Activated T-cell treated with anti-CD3 and anti-CD28 coated beads, Interleukin-2, amount 50 U/mL, for 4 hours (primary cell): ENCODE data around the gene RANGAP1. TPM values are rescaled to one million over a fixed set of nuclear protein-coding genes. Genes with fewer than 3 reads are reported as not detected.

Experiments used
- ATAC-seq, 2 donors: fragments of 200-7000 bp; cut with Tn5 transposase; one replicate each; pipeline ENCODE4 v1.10.0; 2021
- DNase-seq: peaks from one replicate; pipeline ENCODE4 v3.0.0-alpha.2; 2020
- H3K27me3 Mint-ChIP-seq: one replicate; pipeline ENCODE4 v1.8.0; 2021; ENCODE audit warnings: low read depth, mixed read lengths
- H3K36me3 Mint-ChIP-seq: one replicate; pipeline ENCODE4 v1.8.0; 2022; ENCODE audit warnings: mixed read lengths; ENCODE audit not compliant: insufficient read depth
- H3K4me1 Mint-ChIP-seq: one replicate; pipeline ENCODE4 v1.8.0; 2021; ENCODE audit warnings: low read depth, mixed read lengths
- H3K4me3 Mint-ChIP-seq: one replicate; pipeline ENCODE4 v1.8.0; 2021; ENCODE audit warnings: mild to moderate bottlenecking, moderate library complexity, mixed read lengths
- H3K9me3 Mint-ChIP-seq: one replicate; pipeline ENCODE4 v1.8.0; 2021; ENCODE audit warnings: mixed read lengths
- total RNA-seq, 3 donors: library from RNA; stranded (reverse); gene quantifications; one replicate each; pipeline ENCODE4 v1.2.1, GENCODE V29; 2021

Gene RANGAP1
- total RNA-seq, 3 donors from 2014 or later, result 191 to 205 (median 192) TPM

GRCh38 chr22:41241133-41241676, 44.8 kb downstream of the RANGAP1 start:
- ATAC-seq, result no peak
- DNase-seq, result no peak
- Mint-ChIP-seq H3K4me3 (no peak overlapping the region), H3K4me1 (peaks cover 10% of the 10 kb centered on the region), H3K9me3 (no peaks in the 10 kb centered on the region), H3K36me3 (no peaks in the 10 kb centered on the region), H3K27me3 (no peaks in the 10 kb centered on the region)

GRCh38 chr22:41240377-41241132, 45.4 kb downstream of the RANGAP1 start, which contains the start of gene CHADL:
TSS of gene CHADL (minus strand) at chr22:41240931. CDS start at chr22:41240881, 50 bp downstream.
- DNase-seq (no peak), ATAC-seq (no peak)
- H3K36me3 Mint-ChIP-seq, result no peaks in the 10 kb centered on the region
- no peaks in the 10 kb centered on the region for H3K9me3 Mint-ChIP-seq
- no peaks in the 10 kb centered on the region for H3K27me3 Mint-ChIP-seq
- peaks cover 10% of the 10 kb centered on the region for H3K4me1 Mint-ChIP-seq
- H3K4me3 Mint-ChIP-seq, result no peak within 1 kb of the TSS

- no peak for DNase-seq
- Mint-ChIP-seq H3K36me3 (no peaks in the 10 kb centered on the region), H3K4me1 (peaks cover 10% of the 10 kb centered on the region), H3K4me3 (no peak overlapping the region), H3K27me3 (no peaks in the 10 kb centered on the region), H3K9me3 (no peaks in the 10 kb centered on the region)
- no peak for ATAC-seq
These were observed 46.4 kb downstream of the RANGAP1 start for GRCh38 chr22:41239443-41240128.

GRCh38 chr22:41238570-41239442, 47.2 kb downstream of the RANGAP1 start:
- Mint-ChIP-seq H3K4me1 (peaks cover 10% of the 10 kb centered on the region), H3K36me3 (no peaks in the 10 kb centered on the region), H3K4me3 (peak overlapping the region; percentile 51), H3K27me3 (no peaks in the 10 kb centered on the region), H3K9me3 (no peaks in the 10 kb centered on the region)
- no peak for DNase-seq
- no peak for ATAC-seq

- peak; percentile 86 to 92 for ATAC-seq
- H3K4me1 Mint-ChIP-seq, result peaks cover 10% of the 10 kb centered on the region
- no peaks in the 10 kb centered on the region for H3K27me3 Mint-ChIP-seq
- DNase-seq, result peak; percentile 75
- no peaks in the 10 kb centered on the region for H3K9me3 Mint-ChIP-seq
- H3K36me3 Mint-ChIP-seq, result no peaks in the 10 kb centered on the region
- H3K4me3 Mint-ChIP-seq, result peak overlapping the region; percentile 59
These were observed 48.0 kb downstream of the RANGAP1 start for GRCh38 chr22:41237707-41238569.

GRCh38 chr22:41237036-41237706, 48.8 kb downstream of the RANGAP1 start:
- Mint-ChIP-seq H3K4me3 (peak overlapping the region; percentile 59), H3K4me1 (peaks cover 10% of the 10 kb centered on the region), H3K27me3 (no peaks in the 10 kb centered on the region), H3K36me3 (no peaks in the 10 kb centered on the region), H3K9me3 (no peaks in the 10 kb centered on the region)
- ATAC-seq (no peak), DNase-seq (no peak)

- Mint-ChIP-seq H3K36me3 (peaks cover 2% of the 10 kb centered on the region), H3K9me3 (no peaks in the 10 kb centered on the region), H3K27me3 (no peaks in the 10 kb centered on the region), H3K4me1 (peaks cover 10% of the 10 kb centered on the region), H3K4me3 (no peak overlapping the region)
- ATAC-seq (no peak), DNase-seq (no peak)
These were observed 50.9 kb downstream of the RANGAP1 start for GRCh38 chr22:41234815-41235695.

GRCh38 chr22:41231369-41231768, 54.6 kb downstream of the RANGAP1 start:
- no peaks in the 10 kb centered on the region for H3K9me3 Mint-ChIP-seq
- no peaks in the 10 kb centered on the region for H3K4me1 Mint-ChIP-seq
- DNase-seq (no peak), ATAC-seq (no peak)
- H3K27me3 Mint-ChIP-seq, result no peaks in the 10 kb centered on the region
- peaks cover 7% of the 10 kb centered on the region for H3K36me3 Mint-ChIP-seq
- H3K4me3 Mint-ChIP-seq, result no peak overlapping the region

- H3K9me3 Mint-ChIP-seq, result no peaks in the 10 kb centered on the region
- H3K4me1 Mint-ChIP-seq, result no peaks in the 10 kb centered on the region
- DNase-seq, result no peak
- H3K27me3 Mint-ChIP-seq, result no peaks in the 10 kb centered on the region
- H3K4me3 Mint-ChIP-seq, result no peak overlapping the region
- peaks cover 7% of the 10 kb centered on the region for H3K36me3 Mint-ChIP-seq
- ATAC-seq, result no peak
These were observed 55.6 kb downstream of the RANGAP1 start for GRCh38 chr22:41230401-41230785.

- H3K4me3 Mint-ChIP-seq, result no peak overlapping the region
- no peaks in the 10 kb centered on the region for H3K27me3 Mint-ChIP-seq
- peaks cover 7% of the 10 kb centered on the region for H3K36me3 Mint-ChIP-seq
- no peaks in the 10 kb centered on the region for H3K4me1 Mint-ChIP-seq
- ATAC-seq (no peak), DNase-seq (no peak)
- H3K9me3 Mint-ChIP-seq, result no peaks in the 10 kb centered on the region
These were observed 56.1 kb downstream of the RANGAP1 start for GRCh38 chr22:41229730-41230400.

- no peak for ATAC-seq
- Mint-ChIP-seq H3K36me3 (peaks cover 11% of the 10 kb centered on the region), H3K4me3 (no peak overlapping the region), H3K27me3 (no peaks in the 10 kb centered on the region), H3K9me3 (no peaks in the 10 kb centered on the region), H3K4me1 (no peaks in the 10 kb centered on the region)
- no peak for DNase-seq
These were observed 56.8 kb downstream of the RANGAP1 start for GRCh38 chr22:41229215-41229614.
